GM19238 (cell line): Measurements from ENCODE around the gene CACNA1C.

Experiments
- DNase-seq: peaks from one replicate; pipeline ENCODE4 v3.0.0; 2011; ENCODE audit warnings: low spot score; ENCODE audit not compliant: insufficient read length

CACNA1C gene

DNA sequence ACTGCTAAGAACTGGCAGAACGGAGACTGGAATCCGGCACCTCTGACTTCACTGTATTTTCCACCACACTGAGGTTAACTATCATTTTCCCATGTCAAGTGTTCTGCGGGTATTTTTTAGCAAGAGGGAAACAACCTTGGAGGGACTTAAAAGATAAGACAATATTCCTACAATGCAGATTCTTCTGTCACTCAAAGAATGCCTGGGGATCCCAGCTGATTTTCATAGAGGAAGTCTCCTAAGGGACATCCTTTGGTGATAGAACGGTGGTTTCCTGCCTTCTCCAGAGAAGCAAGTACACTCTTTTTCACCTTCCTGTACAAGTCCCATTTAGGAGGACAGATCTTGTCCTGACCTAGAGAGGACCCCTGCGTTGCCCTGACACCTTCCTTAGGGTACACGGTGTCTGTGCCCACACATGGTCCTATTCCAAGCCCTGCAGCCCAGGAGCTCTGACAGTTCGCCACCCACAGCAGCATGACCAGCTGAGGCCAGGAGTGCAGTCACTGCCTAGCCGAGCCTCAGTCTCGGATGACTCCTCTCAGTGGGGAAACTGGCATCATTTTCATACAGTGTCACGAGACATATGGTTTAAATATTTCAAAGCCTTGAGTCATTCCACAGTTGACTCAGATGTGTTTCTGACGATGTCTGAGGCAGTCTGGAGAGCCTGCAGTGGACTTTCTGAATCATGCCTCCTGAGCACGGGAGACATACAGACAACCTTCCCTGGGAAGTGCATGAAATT lies 560.7 kb downstream of the CACNA1C start:
- no peak for DNase-seq

DNA sequence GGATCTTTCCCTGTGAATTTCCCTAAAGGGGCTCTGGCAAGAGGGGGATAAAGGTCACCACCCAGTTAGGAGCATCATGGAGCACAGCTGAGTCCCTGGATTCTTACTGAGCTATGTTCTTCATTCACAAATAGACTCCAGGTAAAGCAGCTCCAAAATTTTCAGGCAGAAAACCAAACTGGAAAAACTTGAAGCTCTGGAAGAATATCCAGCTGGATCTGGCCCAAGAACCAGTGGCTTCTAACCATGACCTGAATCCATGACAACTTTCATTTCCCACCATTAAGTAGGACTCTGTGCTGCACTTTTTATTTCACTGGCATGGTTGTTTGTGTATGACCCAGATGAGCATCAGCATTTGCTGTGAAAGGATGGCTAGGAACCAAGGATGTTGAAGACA lies 561.6 kb downstream of the CACNA1C start:
- DNase-seq = no peak

DNA sequence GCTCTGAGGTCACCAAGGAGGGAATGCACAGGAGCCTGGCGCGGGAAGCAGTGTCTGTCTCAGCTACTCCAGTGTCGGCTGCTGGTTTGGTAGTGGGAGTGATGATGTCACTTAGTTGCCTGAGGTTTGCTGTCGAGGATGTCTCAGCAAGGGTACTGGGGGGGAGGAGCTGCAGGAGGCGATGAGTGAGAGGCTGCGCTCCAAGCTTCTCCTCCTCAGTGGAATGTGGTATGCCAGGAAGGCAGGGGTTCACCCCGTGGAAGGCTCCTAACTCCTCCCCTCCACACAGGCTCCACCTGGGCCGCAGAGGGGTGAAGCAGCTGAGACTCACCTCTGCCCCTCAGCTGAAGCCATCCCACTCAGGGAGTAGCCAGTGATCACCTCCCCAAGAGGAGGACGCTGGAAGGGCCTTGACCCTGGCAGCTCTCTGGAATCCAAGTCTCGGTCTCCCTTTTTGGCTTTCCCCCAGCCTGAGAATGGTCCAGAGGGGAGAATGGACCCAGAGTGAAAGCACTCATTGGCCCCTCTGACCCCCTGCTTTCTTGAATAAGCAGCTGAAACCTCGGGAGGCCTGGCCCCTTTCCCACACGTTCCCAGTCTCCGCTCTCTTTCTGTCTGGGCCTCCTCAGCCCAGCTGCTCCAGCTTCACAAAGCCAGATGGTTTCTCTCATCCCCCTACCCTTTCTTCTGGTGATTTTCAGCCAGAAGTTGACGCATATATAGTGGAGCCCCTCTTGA lies 563.0 kb downstream of the CACNA1C start:
- no peak for DNase-seq

DNA sequence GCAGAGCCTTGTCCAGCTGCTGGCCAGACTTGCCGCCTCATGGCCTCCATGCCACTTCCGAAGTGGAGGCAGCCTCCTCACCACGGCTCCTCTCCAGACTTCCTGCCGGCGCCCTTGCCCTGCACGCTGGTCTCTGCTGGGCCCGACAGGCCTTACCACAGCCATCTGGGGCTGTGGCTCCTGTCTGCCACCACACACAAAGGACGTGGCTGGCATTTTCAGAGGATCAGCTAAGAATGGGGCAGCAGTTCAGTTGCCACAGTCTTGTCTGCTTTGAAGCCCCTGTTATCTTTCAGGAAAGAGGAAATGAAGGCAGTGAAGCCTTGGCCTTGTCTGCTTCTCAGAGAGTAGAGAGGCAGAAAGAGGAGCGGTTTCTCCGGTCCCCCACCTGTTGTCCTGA lies 564.0 kb downstream of the CACNA1C start:
- no peak for DNase-seq

DNA sequence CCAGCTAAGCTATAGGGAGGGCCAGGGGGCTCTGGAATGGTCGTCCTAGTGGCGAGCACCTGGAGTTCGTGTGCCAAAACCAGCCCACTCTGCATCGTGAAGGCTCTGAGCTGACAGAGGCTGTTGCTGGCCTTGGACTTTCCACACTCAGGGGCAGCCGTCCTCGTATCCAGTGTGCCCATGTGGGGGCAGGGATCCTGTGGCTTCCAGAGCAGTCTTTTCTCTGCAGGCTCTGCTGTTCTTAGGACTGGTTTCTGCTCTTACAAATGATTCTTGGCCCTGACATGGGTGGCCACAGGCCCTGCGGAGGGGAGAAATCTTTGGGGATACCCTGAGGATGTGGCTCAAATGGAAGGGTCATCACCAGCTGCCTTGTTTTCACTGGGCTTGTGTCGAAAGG lies 564.6 kb downstream of the CACNA1C start:
- DNase-seq = no peak

DNA sequence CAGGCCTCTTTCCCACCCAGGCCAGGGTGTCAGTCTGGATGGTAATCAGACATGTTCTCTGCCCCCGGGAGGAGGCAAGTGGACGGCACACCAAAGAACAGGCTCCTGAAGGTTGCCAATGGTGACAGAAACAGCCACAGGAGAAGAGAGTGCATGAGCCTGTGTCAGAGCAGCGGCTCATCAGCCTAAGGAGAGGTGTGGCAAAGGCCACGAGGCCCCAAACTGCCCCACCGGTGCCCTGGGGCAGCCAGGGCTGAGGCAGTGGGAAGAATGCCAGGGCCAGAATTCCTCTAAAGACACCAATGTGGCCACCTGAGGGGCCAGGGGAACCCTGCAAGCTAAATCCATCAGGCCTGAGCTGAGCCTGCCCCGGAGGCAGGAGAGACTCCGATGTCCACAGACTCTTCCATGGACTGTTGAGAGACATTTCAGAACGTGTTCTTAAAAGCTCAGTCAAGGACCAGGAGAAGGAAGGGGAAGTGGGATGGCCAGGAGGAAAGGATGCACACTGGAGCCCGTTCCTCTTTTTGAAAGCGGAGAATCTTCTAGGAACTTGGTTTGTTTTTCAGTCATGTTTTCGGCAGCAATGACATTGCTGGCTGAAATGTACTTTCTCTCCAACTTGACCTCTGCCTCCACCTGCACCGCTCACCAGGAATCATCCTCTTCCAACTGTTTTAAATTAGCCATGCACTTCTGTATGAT lies 565.7 kb downstream of the CACNA1C start:
- no peak for DNase-seq

DNA sequence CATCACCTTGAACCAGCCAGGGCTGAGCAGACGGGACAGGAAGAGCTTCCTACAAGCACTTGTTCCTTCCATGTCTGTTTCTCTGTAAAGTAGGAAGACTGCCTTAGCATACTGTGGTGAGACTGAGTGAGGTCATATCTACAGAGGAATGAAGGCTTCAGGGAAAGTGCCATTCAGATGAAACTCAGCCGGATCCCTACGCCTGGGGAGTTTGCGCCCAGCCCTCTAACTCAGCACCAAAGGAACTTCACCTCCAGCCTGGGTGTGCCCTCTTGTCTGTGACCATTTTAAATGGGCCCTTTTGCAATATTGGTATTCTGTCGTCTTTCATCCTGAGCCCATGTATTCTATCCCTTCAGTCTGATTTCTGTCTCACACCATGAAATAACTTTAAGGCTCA lies 566.3 kb downstream of the CACNA1C start:
- DNase-seq = no peak

DNA sequence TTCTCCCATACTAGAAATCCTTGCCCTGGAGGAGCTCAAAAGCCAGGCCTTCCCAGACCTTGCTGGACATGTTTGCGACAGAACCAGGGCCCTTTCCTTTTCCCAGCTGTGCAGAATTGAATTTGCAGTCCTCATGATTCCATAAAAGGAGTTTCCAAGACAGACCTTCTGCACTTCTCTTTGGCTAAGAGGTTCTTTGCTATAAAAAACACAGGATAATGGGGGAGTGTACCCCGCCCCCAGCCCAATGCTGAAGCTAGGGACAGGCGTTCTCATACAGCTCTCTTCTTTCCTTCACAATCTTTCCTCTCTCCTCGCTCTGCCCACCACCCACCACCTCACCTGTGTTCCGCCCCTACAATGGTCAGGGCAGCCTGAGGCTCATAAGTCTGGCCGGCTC lies 569.7 kb downstream of the CACNA1C start:
- DNase-seq = no peak

DNA sequence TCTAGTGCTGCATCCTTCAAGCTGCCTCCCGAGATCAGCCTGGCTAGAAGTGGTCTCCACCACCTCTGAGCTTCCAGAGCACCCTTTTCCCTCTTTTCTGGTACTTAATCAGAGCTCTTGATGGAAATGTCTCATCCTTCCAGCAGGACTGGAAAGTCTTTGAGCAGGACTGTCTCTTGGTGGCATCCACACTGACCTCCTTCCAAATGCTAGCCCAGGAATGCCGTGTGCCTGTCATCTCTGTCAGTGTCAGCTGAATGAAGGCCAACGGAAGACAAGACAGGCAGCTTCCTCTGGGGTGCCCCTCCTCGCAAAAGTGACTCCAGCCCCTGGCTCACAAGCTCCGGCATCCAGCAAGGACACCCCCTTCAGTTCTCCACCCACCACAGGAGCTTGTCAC lies 570.7 kb downstream of the CACNA1C start:
- DNase-seq = no peak

DNA sequence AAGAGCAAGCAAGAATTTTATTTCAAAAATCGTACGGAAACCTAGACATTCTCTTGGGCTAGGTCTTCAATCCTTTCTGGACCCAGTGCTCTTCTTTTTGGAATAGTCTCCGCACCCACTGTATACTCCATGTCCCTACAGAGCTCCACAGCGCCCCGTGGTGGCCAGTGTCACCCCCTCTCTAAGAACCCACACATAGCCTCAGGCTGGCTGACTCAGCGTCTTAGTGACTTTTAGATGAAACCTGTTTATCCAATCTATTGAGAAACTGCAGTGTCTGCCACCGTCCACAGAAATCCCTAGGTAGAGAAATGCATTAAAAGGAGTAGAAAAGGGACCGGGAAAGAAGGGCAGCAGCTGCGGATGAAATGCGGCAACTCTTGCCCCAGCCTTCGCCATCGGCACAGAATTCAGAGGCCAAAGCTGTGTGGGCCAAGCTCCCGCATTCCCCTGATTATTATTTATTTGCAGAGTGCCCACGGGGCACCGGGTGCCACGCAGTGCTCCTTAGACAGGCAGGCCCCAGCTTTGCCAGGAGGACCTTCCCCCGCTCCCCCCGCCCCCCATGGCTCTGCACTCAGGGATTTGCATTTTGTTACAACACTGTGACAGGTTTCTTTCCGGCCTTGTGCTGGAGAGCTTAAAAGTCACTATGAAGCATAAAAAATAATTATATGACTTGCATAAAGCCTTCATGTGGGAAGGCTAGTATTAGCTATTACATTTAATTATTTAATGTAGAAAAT lies 571.9 kb downstream of the CACNA1C start:
- no peak for DNase-seq

DNA sequence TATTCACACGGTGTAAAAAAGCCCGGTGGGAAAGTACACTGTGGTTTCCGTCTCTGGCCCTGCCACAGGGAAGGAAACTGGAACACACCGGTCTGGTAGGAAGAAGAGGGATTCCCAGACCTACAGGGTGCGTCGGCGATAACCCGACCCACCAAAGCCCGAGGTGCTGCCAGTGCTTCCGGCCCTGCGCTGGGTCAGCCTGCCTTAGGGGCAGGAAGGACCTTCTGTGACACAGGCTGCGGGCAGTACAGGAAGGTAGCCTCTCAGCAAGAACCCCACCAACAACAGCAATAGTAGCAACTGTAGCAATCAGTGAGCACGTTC lies 572.5 kb downstream of the CACNA1C start:
- DNase-seq = no peak

DNA sequence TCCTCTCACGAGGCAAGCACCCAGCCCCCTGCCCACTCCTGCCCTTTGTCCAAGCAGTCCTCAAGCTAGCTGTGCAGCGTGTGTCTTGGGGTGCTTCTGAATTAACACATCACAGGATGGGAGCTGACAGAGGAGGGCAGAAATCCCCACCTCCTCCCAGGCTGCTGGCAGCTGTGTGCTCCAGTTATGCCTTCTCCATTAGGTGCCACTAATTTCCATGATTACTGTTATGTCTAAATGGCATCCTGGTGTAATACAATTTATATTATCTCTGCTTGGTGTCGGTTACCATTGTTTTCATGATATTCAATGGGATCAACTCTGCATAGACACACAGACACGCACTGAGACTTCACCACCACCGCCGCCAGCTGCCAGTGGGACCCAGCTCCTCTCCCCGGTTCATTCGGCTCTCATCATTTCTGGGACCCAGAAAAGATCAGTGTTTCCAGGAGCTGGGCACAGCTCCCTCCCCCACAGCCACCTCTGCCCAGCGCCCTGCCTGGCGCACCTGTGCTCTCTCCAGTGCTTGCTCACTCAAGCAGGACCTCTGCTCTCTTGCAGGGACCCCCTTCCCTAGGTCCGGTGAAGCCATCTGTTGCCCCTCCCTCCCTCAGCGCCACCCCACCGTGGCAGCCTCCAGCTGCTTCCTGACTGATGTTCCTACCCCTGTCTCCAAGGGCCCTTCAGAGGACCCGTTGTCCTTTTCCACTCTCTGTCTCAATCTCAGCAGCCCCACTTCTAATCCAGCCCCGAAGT lies 574.5 kb downstream of the CACNA1C start:
- no peak for DNase-seq

DNA sequence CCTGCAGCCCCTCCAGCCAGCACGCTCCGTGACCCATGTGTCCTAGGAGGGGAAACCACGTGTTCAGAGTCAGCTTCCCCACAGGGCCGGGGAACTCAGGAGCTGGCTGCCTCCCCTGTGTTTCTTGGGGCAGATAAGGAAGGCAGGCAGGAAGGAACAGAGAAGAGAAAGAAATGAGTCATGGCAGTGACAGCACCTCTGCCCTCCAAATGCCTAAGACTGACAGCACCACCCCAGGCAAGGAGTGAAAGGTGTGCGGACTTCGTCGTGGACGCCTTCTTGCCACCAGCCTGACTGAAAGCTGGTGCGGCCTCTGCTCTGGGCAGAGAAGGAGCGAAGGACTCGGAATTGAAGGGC lies 575.0 kb downstream of the CACNA1C start:
- DNase-seq = no peak

DNA sequence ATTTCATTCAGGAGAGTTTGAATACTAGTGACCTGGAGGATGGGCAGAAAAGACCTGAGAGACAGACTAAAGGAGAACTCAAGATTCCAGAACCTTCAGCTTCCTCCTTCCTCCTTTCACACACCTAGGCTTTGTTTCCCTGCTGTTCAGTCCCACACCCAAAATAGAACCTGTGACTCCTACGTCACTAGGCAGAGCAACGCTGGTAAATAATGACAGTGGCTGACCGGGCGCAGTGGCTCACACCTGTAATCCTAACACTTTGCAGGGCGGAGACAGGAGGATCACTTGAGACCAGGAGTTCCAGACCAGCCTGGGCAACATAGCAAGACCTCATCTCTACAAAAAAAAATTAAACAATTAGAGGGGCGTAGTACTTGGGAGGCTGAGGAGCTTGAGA lies 575.6 kb downstream of the CACNA1C start:
- no peak for DNase-seq

DNA sequence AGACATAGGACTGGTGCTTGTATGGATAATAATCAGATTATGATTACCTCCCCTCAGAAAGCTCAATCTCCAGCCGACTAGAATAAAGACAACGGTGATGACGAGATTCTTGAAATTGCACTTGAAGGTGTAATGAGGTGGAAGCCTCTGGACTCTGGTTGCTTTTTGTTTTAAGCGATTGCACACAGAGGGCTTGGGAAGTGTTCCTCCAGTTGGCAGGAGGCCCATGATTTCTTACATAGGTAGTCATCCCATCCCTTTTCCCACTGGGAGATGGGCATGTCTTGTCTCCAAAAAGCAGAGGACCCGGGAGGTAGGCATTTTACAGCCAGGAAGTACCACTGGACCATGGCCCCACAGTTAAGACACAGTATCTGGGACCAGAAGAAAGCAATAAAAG lies 576.3 kb downstream of the CACNA1C start:
- DNase-seq = no peak

DNA sequence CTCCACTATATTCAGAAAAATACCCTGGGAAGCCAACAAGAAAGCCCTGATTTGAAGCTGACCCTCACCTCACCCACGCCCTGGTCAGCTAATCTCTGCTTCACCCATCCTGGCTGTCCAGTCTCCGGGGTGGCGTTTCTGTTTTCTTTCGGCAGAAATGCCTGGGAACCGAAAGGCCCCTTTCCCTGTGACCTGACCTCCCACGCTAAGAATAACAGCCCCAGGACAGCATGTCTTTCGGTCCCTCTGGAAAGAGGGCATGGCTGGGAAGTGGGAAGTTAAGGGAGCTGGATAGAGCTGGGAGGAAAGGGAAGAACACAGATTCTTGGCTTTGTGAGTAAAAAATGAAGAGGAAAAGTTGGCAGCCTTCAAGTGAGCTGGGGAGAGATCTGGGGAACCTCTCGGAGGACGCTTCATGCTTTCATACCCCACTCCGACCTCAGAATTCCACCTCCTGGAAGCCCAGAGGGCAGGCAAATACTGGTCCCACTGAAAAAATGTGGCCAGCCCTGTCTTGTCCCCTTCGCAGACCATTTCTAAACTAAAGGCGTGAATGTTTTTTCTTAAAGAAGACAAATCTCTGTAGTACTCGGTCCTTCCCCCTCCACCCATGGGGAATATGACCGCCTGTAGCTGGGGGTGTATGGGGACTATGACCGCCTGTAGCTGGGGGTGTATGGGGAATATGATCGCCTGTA lies 579.0 kb downstream of the CACNA1C start:
- DNase-seq = no peak

DNA sequence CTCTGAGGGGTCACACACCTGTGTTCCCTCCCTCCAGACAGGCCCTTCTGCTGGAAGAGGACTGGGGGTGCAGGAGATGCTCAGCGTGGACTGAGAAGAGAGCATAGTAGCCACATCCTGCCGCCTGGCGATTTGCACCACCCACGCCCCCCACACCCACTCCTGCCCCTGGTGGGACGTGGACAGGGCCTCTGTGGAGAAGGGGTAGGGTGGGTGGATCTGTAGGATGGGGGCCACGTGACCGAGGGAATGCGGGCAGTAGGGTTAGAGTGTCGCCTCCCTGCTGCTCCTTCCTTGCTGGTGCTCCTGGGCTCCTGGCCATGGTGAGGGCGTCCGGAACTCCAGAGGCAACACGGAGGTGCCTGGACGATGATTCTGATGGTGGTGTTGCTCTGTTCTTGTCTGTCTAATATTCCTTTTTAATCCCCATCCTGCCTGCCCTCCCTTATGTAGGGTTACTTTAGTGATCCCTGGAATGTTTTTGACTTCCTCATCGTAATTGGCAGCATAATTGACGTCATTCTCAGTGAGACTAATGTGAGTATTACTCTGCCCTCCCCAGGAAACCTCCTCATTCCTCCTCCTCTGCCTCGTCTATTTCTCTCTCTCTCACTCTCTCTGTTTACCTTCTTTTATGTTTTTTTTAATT lies 580.5 kb downstream of the CACNA1C start:
- DNase-seq = no peak

DNA sequence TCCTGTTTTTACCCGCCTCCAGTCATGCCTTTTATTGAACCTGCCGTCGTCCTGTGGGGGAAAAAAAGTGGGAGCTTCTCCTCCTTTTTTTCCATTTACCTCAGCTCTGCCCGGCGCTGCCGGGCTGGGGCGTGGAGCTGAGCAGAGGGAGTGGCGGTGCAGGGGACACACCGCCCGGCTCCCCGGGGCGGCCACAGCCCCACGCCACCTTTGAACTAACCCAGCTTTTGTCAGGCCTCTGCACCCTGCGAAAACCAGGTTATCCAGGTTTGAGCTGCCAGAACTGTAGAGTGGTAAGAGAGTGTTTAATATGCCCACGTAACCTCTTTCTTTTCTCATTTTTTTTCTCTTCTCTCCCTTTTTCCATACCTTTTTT lies 581.0 kb downstream of the CACNA1C start:
- no peak for DNase-seq

DNA sequence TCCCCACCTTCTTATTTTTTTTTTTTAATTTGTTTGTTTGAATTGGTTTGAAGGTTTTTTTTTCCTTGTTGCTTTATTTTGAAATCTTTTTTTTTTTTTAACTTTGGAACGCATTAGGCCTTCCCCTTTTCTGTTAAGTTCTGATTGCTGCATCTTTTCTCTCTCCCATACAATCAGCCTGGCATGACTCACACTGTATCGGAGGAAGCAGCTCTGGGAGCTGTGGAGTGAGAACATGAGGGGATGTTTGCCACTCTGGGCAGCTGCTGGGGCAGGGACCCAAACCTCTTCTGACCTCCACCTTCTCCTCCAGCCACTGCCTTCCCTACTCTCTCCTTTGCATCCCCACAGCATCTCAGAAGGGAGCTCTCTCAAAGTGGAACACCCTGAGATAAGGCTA lies 581.7 kb downstream of the CACNA1C start:
- DNase-seq = no peak

DNA sequence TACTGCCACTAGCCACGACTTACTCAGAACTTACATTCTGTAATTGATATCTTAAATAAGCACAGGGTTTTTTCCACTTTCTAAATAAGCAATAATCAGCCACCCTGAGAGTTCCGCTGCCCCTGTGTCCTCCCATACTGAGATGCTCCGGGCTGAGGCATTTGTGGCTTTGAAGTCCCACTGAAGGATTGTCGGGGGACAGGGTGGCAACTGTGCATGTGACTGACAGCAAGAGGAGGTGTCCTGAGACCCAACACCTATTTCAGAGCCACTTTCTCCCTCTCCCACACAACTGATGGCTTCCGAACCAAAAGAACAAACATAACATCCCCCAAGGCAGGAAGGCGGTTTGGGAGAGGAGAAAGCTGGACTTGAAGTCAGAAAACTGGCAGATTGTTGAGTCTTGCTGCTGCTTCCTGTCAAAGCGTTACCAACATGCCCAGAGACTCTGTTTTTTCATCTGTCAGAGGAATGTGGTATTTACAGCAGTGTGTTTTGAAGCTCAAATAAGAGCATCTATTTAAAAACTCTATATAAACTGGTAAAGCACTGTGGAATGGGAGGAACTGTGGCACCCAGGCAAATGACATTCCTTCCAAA lies 584.1 kb downstream of the CACNA1C start:
- DNase-seq = no peak
